HG03457 (cell line): ENCODE data around the gene ATP11C.
"Not testable (repeated sequence)": the region's sequence is repeated elsewhere in the genome, so short reads cannot be mapped to it uniquely, and the experiment has no call there.

Experiments
- ATAC-seq: cut with Tn5 transposase; IDR thresholded peaks from one replicate; pipeline ENCODE4 v1.9.1; 2021; ENCODE audit warnings: moderate number of reproducible peaks; ENCODE audit not compliant: unreplicated experiment

ATP11C gene

DNA sequence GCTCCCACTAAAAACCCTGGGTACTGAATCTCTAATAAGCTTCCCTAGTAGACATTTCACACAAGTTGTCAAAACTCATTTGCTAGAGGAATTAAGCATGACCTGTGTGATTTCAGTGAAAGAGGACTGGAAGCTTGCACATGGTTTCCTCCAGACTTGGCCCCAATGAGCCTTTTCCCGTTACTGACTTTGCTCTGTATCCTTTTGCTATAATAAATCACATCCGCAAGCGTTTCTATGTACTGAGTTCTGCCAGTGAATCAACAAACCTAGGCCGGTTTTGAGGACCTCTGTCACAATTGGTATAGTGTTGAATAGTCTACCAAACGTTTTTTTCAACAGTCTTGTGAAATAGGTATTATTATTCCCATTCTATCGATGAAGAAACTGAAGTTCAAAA, 8.2 kb downstream of the ATP11C start:
- no peak for ATAC-seq

DNA sequence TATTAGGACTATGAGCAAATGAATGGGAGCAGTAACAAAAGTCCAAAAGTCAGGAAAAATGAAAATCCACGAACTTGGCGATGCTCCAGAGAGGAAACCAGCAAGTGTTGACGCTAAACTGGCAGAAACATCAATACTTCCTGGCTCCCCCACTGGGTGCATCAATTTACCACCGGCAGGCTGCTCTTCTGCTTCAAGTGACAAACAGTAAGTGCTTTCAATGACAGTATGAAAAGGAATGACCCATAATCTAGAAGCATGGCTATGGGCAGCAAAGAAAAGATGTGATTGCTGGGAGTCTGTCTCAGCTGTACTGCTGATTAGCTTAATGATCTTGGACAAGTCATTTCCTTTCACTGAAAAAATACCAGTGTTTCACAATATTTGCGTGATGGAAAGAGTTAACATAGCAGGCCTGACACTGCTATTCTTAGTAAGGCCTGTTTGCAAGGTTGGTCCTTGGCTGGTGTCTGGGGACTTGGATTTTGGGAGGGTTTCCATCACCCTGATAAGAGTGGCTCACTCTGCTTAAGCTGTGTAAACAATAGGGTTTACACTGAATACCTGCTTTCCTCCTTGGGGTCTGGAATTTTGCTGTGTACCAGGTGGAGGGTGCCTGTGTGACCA, 8.7 kb downstream of the ATP11C start:
- no peak for ATAC-seq

DNA sequence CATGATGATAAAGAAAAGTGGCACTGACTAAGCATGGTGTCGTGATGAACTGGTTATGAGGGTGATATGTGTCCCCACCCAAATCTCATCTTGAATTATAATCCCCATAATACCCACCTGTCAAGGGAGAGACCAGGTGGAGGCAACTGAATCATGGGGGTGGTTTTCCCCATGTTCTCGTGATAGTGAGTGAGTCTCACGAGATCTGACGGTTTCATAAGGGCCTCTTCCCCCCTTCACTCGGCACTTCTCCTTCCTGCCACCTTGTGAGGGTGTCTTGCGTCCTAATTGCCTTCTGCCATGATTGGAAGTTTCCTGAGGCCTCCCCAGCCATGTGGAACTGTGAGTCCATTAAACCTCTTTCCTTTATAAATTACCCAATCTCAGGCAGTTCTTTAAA, 11.7 kb downstream of the ATP11C start:
- not testable (repeated sequence) for ATAC-seq

DNA sequence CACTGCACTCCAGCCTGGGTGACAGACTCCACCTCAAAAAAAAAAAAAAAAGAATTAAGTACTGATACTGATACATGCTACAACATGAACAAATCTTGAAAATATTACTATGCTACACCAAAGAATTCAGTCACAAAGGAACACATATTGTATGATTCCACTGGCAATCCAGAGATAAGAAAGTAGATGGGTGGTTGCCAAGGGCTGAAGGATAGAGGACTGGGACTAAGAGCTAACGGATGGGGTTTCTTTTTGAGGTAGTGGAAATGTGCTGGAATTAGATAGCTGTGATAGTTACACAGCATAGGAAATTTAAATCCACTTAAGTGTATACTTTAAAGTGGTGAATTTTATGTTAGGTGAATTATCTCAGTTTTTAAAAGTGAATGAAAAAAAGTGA, 12.5 kb downstream of the ATP11C start:
- no peak for ATAC-seq

DNA sequence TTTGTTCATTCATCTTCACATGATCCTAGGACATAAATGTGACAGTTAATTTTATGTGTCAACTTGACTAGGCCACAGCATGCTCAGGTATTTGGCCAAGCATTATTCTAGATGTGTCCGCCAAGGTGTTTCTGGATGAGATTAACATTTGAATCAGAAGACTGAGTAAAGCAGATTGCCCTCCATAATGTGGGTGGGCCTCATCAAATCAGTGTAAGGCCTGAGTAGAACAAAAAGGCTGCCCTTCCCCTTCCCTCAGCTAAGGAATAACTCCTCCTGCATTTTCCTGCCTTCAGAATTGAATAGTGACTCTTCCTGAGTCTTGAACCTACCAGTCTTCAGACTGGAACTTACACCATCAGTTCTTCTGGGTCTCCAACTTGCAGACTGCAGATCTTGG, 18.4 kb downstream of the ATP11C start:
- no peak for ATAC-seq

DNA sequence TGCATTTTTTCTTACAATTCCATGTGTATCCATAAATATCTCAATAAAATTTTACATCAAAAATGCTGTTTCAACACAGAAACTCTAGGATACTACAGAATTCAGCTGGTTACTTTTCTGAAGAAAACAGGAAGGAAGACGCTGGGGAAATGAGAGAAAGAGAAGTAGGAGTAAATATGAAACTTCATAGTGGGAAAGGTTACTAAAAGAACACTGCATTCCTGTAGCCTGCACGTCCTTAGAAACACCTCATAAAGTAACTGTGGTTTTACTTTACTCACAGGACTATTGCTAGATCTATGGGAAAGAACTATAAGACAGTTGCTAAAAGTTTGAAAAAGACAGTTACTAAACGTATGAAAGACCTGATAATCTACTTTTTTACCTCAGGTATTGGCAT, 23.1 kb downstream of the ATP11C start:
- ATAC-seq: no peak

DNA sequence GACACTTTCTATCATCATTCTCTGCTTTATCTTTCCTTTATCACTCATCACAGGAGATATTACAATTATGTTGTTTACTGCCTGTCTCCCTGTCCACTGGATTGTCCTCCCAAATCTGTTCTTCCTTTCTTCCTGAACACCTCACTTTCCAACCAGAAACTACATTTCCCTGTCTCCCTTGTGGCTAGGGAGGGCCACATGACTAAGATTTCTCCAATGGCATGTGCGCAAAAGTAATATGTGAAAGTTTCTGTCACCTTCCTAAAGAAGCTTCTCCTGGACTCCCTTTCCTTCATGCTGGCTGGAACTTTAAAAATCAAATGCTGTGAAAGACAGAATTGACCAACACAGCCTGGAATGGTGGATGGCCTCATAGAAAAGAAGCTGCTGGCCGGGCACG, 25.8 kb downstream of the ATP11C start:
- ATAC-seq: no peak

DNA sequence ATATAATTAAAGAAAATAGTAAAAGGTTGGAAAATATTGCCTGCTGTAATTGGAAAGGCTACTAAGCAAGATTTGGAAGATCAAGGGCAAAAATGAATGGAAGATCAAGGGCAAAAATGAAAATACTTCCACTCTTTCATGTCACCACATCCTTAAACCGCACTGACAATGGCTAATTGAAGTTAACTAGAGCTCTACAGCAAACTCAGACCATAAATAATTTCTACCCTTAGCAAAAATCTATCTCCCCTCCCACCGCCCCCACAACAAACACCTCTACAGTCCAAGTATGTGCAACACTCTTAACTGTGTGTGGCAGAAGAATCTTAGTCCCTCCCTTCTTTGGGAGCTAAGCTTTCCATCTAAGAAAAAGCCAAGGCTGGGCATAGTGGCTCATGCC, 27.1 kb downstream of the ATP11C start:
- no peak for ATAC-seq

DNA sequence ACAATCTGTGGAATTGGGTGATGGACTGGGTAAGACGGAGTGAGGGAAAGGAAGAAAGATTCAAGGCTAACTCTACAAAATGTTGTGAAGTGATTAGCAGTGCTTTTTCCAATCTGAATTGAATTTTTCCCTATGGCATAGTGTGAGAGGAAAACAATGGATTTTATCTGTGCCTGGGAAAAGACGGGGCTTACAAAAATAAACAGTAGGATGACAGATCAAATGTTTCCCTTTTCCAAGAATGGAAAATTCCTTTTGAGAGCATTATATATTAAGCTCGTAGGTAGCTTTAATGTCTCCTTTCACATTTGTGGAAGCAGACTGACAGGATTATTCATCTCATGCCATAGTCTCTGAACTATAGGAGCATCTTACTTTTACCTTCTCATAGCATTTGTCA, 27.8 kb downstream of the ATP11C start:
- ATAC-seq: no peak

DNA sequence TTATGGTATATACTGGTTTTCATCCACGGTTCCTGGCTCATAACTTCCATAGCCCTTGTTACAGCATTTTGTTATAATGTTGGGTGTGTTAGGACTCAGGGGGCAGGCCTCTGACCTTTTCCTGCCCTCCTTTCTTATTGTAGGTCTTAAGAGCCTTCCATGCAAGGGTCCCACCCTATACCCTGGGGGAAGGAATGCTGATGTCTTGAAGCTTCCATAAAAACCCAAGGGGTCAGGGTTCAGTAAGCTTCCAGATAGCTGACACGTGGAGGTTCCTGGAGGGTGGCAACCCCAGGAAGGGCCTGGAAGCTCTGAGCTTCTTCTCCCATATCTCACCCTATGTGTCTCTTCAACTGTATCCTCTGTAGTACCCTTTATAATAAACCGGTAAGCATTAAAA, 29.6 kb downstream of the ATP11C start:
- no peak for ATAC-seq

DNA sequence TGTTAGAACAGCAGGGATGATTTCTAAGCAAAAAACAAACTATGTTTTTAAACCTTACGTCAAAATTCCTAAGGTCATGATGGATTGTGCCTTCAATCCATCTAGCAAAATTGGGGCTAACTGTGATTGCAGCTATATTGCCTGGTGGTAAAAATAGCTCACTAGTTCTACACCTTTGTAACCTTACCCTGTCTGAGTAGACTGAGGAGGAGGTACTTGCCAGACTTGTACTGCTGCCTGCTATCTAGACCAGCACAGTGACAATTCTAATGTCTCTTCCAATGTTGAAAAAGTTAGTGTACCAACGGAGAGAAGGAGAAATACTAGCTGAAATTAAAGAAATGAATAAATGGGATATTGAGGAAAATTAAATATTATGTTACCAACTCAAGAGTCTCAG, 30.3 kb downstream of the ATP11C start:
- no peak for ATAC-seq

DNA sequence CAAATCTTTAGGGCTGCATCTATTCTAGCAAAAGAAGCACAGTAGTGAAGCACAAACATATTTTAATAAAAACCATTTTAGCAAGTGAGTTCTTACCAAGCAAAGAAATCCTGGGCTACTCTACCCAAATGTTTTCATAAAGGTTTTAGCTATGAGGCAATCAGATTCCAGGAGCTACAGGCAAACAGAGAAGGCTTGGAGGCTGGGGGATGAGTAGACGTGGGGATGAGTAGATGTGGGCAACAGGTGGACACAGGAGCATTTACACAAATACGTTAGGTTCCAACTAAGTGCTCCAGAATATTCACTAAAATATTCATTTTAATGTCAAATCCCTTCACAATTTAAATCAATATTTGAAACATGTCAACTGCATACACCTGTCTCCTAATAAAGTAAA, 34.5 kb downstream of the ATP11C start:
- no peak for ATAC-seq

DNA sequence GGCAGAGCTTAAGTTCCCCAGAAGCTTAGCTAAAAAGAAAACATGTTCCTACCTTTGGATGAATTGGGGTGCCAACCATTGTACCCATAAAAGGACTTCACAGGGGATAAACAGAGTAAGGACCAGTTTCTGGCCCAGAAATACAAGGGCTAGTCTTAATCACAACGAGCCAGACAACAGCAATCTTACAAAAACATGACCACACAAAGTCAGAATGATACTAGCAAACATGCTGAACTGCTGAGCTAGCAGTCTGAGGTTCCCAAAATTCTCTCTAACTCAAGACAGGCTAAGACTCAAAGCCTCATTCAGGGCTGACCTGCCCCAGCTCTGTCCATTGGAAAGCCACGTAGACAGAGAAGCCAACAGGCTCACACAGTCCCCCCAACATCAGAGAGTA, 40.3 kb downstream of the ATP11C start:
- no peak for ATAC-seq

DNA sequence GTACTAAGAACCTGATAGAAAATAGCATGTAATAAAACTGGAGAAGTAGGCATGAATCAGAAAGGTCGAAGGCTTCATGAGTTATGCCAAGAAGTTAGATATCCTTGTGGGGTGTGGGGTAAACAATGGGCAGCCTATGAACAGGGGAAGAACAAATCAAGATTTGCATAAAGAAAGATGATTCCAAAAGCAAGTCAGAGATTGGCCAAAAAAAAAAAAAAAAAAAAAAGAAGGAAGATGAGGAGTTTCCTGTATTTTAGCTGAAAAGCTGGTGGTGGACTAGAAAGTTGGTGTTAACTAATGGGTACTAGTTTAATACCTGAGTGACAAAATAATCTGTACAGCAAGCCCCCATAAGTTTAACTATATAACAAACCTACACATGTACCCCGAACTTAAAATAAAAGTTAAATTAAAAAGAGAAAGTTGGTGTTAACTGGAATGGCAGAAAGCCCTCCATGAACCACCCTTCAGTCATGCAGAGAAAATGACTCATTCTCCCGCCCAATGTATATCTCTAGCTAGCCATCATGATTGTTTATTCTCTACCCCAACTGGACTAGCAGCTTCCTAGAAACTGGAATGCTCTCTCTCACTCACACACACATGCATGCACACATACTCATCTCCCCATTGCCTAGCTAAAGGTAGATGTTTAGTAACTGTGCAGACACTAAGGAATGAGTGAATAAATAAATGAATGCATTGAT, 41.7 kb downstream of the ATP11C start:
- ATAC-seq: no peak

DNA sequence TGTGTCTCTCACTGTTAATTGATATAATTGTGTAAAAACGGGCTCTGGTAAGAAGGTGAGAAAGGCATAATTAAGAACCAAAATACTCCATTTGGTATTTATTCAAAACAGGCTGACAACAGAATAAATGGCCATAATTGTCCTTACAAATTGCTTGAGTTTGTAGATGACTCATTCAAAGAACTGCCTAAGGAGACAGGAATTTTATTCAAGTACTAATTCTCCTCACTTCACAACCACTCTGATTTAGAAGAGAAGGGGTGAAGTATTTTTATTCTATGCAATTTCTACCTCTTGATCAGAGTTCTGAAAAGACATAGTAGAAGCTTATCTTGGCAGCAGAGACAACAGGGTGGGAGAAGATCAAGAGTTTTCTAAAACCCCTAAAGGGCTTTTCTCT, 43.1 kb downstream of the ATP11C start:
- no peak for ATAC-seq

DNA sequence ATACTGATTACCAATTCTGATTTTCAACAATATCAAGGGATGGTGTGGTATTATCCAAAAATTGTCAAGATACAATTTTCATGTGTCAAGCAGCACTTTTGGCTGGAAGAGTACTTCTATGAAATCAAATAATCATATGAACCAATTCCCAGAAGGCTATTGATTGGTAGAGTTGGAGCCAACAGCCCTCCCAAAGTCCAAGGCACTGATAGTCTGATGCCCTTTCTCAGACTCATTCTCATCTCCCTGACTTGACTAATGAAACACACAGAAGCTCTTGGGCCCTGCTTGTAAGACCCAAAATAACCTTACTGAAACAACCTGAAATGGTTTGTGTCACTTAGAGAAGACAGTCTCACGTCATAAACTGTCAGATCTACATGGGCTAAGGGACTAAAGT, 48.9 kb downstream of the ATP11C start:
- no peak for ATAC-seq

DNA sequence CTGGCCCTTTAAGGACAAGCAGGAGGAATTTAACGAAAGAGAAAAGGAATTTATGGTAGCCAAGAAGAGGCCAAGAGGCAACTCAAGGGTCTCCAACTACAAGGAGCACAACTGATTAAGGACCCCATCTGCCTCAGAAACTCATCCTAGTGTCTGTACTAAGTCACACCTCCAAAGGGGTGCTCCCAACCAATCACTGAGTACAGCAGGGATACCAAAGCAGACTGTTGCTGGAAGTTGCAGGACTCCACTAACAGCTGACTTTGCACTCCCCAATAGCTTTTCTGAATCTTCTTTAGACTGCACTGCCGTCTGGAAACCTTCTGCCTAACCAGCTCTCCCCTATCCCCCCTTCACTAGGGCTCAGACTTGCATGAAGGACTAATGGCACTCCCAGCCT, 50.6 kb downstream of the ATP11C start:
- ATAC-seq: no peak

DNA sequence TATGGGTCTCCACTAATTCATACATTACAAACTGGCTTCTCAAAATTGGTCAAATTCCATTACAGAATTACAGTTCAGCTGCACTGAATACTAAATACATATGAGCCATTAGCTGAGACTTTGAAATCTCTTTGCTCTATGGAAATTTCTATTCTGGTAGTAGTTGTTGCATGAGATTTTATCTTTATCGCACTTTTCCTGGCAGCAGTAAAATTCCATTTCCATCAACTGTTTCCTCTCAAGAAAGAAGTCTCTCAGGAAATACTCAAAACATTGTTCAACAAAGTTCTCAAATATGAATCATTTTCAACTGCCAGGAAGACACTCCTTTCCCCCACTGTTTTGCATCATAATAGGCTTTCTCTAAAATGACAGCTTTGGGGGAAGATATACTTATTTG, 51.3 kb downstream of the ATP11C start:
- no peak for ATAC-seq

DNA sequence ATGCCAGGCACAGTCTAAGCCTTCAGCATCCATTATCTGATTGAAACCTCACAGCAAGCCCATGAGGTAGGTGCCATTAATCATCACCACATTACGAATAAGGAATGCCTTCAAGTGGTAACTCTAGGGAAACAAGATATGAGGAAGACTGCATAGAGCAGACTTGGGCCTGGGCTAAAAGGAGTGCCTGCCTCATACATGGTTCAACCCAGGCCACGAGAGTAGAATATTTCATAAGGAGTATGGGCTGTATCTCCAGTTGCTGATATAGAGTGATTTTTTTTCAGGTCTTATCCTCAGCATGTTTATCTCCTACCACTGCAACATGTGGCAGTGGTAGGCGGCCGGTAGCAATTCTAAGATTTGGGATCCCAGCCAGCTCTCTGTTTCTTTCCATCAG, 51.7 kb downstream of the ATP11C start:
- ATAC-seq: no peak

DNA sequence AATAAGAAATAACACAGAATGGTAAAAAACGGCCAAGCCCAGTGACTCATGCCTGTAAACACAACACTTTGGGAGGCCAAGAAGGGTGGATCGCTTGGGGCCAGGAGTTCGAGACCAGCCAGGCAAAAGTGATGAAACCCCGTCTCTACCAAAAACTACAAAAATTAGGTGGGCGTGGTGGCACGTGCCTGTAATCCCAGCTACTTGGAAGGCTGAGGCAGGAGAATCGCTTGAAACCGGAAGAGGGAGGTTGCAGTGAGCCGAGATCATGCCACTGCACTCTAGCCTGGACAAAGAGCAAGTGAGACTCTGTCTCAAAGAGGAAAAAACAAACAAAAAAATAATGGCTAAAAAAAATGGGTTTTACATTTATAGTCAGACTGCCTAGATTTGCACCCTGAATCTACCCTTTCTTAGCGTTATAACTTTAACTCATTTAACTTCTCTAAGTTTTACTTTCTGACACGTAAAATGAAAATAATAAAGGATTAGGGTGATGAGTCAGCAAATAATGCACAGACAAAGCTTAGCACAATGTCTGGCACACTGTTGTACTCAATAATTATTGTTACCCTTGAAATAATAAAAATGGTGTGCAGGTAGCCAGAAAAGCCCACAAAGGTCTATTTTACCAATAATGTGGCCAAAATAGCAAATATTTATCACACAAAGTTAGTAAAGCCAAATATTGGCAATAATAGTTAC, 55.0 kb downstream of the ATP11C start:
- no peak for ATAC-seq

DNA sequence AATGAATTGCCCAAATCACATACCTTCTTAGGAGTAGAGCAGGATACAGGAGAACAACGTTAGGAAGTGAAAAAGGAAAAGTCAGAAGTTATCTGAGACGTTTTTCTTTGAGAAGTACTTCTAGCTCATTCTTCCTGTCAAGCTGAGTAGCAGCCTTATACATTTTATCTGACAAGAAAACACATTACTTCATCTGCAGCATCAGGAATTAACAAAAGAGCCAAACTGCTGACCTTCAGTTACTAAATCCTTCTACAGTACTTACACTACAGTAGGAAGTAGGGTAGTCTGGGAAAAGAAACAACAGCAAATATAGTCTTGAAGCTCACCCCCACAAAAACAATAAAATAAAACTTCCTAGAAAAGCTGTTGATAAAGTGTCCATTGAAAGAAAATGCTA, 57.0 kb downstream of the ATP11C start:
- ATAC-seq: no peak

DNA sequence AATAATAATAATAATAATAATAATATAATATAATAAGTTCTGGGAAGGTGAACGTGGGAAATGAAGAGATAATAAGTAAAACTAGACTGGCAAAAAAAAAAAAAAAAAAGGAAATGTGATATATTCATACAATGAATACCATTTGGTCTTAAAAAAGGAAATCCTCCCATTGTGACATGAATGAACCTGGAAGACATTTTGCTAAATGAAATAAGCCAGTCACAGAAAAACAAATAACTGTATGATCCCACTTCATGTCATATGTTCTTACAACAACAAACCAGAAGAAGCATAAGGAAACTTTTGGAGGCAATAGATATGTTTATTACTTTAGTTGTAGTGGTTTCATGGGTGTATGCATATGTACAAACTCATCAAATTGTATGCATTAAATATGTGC, 63.1 kb downstream of the ATP11C start:
- no peak for ATAC-seq
